ENCODE measurements around the gene ENTHD1.

- no peak for TF ChIP-seq CTCF (IDR thresholded peaks at IDR 0.05; ENCODE audit: low read depth, low read length)
- TF ChIP-seq POLR2A (IDR thresholded peaks at IDR 0.05; ENCODE audit: extremely low read depth, insufficient read length): no peak
- TF ChIP-seq MYC (IDR thresholded peaks at IDR 0.05; ENCODE audit: low read depth, low read length): no peak
- TF ChIP-seq MAX (IDR thresholded peaks at IDR 0.05; ENCODE audit: low read depth, low read length): no peak
These were observed 33.5 kb downstream of the ENTHD1 start for GRCh38 chr22:39859903-39860588.

All from NB4 (cell line).